ENCODE data around the gene DCPS. TPM values are rescaled to one million over a fixed set of nuclear protein-coding genes. Genes with fewer than 3 reads are reported as not detected.

The DCPS gene
- total and polyA plus RNA-seq, 8 donors, result 1.8 to 60.3 (median 12.6) TPM

GRCh38 chr11:126288237-126288636 lies 15.6 kb upstream of the DCPS start:
- Histone ChIP-seq H3K27ac (no peak overlapping the region), H3K9me3 (no peaks in the 10 kb centered on the region), H3K27me3 (no peaks in the 10 kb centered on the region), H3K4me3 (no peak overlapping the region), H3K36me3 (peaks cover 28 to 59% (median 53%) of the 10 kb centered on the region in 4 donors), H3K4me1 (peaks cover 0 to 25% (median 12%) of the 10 kb centered on the region in 4 donors)
- no peak for DNase-seq
- 84 to 88% (median 86%) methylated on average over 6 of the region's 6 CpGs for WGBS, 5 donors
- TF ChIP-seq POLR2A (IDR thresholded peaks at IDR 0.05), result no peak
- TF ChIP-seq POLR2AphosphoS5 (IDR thresholded peaks at IDR 0.05), result no peak
- no peak for TF ChIP-seq EP300 (IDR thresholded peaks at IDR 0.05)
- no peak for TF ChIP-seq CTCF (IDR thresholded peaks at IDR 0.05)
- intact Hi-C loops (cut with DNase I; ENCODE audit: low total_unique reads), result no loop called here

DNA sequence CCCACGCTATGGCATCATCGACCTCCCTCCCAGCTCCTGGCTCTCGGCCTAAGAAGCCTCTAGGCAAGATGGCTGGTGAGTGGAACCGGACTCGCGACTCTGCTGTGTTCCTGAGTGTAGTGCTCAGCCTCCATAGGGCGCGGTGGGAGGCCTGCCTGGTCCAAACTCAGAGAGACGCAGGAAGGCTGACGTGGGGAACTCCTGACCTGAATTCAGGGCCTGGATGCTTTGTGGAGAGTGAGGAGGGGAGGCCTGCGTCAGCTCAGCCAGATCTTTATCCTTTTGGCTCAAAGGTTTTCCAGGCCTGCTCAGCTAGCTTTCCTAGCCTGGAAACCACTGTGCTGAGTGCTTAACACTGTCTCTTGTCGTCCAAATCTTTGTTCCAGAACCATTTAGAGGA lies 13.0 kb upstream of the DCPS start:
- intact Hi-C loops (cut with DNase I; ENCODE audit: low total_unique reads), result no loop called here
- DNase-seq, result no peak
- no peak overlapping the region for H3K4me3 ChIP-seq
- H3K4me1 ChIP-seq, result no peaks in the 10 kb centered on the region
- H3K36me3 ChIP-seq, result peaks cover 38 to 86% (median 77%) of the 10 kb centered on the region in 4 donors
- H3K9me3 ChIP-seq, result no peaks in the 10 kb centered on the region
- 81 to 90% (median 85%) methylated on average over 12 of the region's 12 CpGs for WGBS, 5 donors
- H3K27me3 ChIP-seq, result no peaks in the 10 kb centered on the region
- H3K27ac ChIP-seq, result peak overlapping the region in 1 of 5 donors; percentile 2
- no peak for TF ChIP-seq POLR2A (IDR thresholded peaks at IDR 0.05)
- no peak for TF ChIP-seq EP300 (IDR thresholded peaks at IDR 0.05)
- TF ChIP-seq CTCF (IDR thresholded peaks at IDR 0.05), result no peak
- no peak for TF ChIP-seq POLR2AphosphoS5 (IDR thresholded peaks at IDR 0.05)

GRCh38 chr11:126293726-126294125 lies 10.1 kb upstream of the DCPS start:
- Histone ChIP-seq H3K4me3 (no peak overlapping the region), H3K4me1 (no peaks in the 10 kb centered on the region), H3K27me3 (no peaks in the 10 kb centered on the region), H3K36me3 (peaks cover 38 to 86% (median 79%) of the 10 kb centered on the region in 4 donors), H3K27ac (no peak overlapping the region), H3K9me3 (no peaks in the 10 kb centered on the region)
- TF ChIP-seq POLR2AphosphoS5 (IDR thresholded peaks at IDR 0.05) (no peak), CTCF (IDR thresholded peaks at IDR 0.05) (no peak), EP300 (IDR thresholded peaks at IDR 0.05) (no peak), POLR2A (IDR thresholded peaks at IDR 0.05) (no peak)
- DNase-seq, result no peak
- intact Hi-C loops (cut with DNase I; ENCODE audit: low total_unique reads), result no loop called here
- WGBS, 5 donors, result 73 to 85% (median 84%) methylated on average over 4 to 5 of the region's 5 CpGs

DNA sequence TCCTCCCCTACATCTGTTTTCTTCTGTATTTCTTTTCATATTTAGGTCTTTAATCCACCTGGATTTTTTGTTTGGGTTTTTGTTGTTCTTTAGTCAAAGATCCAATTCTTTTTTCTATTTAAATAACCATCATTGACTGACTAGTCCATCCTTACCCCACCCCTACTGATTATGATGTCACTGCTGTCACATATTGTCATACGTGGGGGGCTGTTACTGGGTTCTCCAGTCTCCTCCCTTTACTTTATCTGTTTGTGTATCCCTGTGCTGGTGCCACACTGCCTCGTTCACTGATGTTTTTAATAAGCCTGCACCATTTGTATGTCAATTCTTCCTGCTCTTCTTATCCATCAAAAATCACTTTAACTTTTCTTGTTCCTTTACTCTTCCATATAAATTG lies 6.9 kb upstream of the DCPS start:
- no peaks in the 10 kb centered on the region for H3K27me3 ChIP-seq
- no peaks in the 10 kb centered on the region for H3K4me1 ChIP-seq
- no peak for DNase-seq
- H3K27ac ChIP-seq, result no peak overlapping the region
- intact Hi-C loops (cut with DNase I; ENCODE audit: low total_unique reads), result no loop called here
- no peak overlapping the region for H3K4me3 ChIP-seq
- H3K36me3 ChIP-seq, result peaks cover 21 to 80% (median 72%) of the 10 kb centered on the region in 4 donors
- WGBS, 5 donors, result 46 to 82% (median 70%) methylated on average over 2 of the region's 2 CpGs
- no peaks in the 10 kb centered on the region for H3K9me3 ChIP-seq
- no peak for TF ChIP-seq EP300 (IDR thresholded peaks at IDR 0.05)
- TF ChIP-seq CTCF (IDR thresholded peaks at IDR 0.05), result no peak
- TF ChIP-seq POLR2A (IDR thresholded peaks at IDR 0.05), result no peak
- no peak for TF ChIP-seq POLR2AphosphoS5 (IDR thresholded peaks at IDR 0.05)
